K562 (cell line): ENCODE data around the gene SERPIND1. TPM values are rescaled to one million over a fixed set of nuclear protein-coding genes. Genes with fewer than 3 reads are reported as not detected.
A peak's percentile ranks its signal among the peaks of the same experiment; 100 is the strongest.

Experiments
- BRF1 ChIP-seq: IDR thresholded peaks from 3 replicates; pipeline ENCODE4 v1.6.1; 2011; ENCODE audit warnings: borderline replicate concordance, mild to moderate bottlenecking; ENCODE audit not compliant: insufficient read length; ENCODE audit errors: extremely low read depth
- CC2D1A ChIP-seq: fragments of 450-650 bp; IDR thresholded peaks from 2 replicates; pipeline ENCODE4 v1.6.1; 2017; ENCODE audit warnings: mild to moderate bottlenecking
- GATA2 ChIP-seq: sonication (generic); formaldehyde crosslinking; IDR thresholded peaks from 2 replicates; pipeline ENCODE4 v1.4.0; 2020; ENCODE audit warnings: mild to moderate bottlenecking, missing genetic modification reagents
- MBD2 ChIP-seq: sonication (generic); IDR thresholded peaks from 2 replicates; pipeline ENCODE4 v1.6.1; 2016; ENCODE audit warnings: low read depth, borderline replicate concordance
- MTA1 ChIP-seq: fragments of 450-650 bp; IDR thresholded peaks from 2 replicates; pipeline ENCODE4 v1.6.1; 2017; ENCODE audit warnings: borderline replicate concordance
- NCOA6 ChIP-seq: fragments of 450-650 bp; IDR thresholded peaks from 2 replicates; pipeline ENCODE4 v1.6.1; 2017; ENCODE audit warnings: mild to moderate bottlenecking
- NELFE ChIP-seq: IDR thresholded peaks from 2 replicates; pipeline ENCODE4 v1.6.1; 2011; ENCODE audit warnings: mild to moderate bottlenecking; ENCODE audit not compliant: insufficient read depth, insufficient read length
- RBM14 ChIP-seq: fragments of 200-400 bp; formaldehyde crosslinking; IDR thresholded peaks from 2 replicates; pipeline ENCODE4 v1.6.1; 2018; ENCODE audit warnings: low read depth, mild to moderate bottlenecking, low read length, moderate library complexity, borderline replicate concordance; ENCODE audit not compliant: insufficient read depth
- SMARCA4 ChIP-seq: fragments of 450-650 bp; IDR thresholded peaks from 2 replicates; pipeline ENCODE4 v1.6.1; 2016
- SMC3 ChIP-seq: conservative IDR thresholded peaks from 2 replicates; pipeline ENCODE4 v1.6.1; 2011; ENCODE audit warnings: low read depth, low read length, improper control_type of control experiment; ENCODE audit not compliant: insufficient read depth
- WHSC1 ChIP-seq: IDR thresholded peaks from one replicate; pipeline ENCODE4 v1.6.1; 2012; ENCODE audit warnings: low read length, control low read depth, inconsistent platforms
- ZBTB8A ChIP-seq: fragments of 450-650 bp; IDR thresholded peaks from 2 replicates; pipeline ENCODE4 v1.6.1; 2018; ENCODE audit warnings: mild to moderate bottlenecking, moderate library complexity; ENCODE audit not compliant: partially characterized antibody
- ZNF12 ChIP-seq: sonication (generic); formaldehyde crosslinking; IDR thresholded peaks from 2 replicates; pipeline ENCODE4 v1.4.0; 2020; ENCODE audit warnings: mild to moderate bottlenecking, missing genetic modification reagents
- ZNF668 ChIP-seq: fragments of 250-450 bp; sonication (Bioruptor Pico); IDR thresholded peaks from 2 replicates; pipeline ENCODE4 v1.8.0; 2022; ENCODE audit warnings: mild to moderate bottlenecking, inconsistent platforms
- ZNF696 ChIP-seq: fragments of 250-450 bp; sonication (Bioruptor Pico); conservative IDR thresholded peaks from 2 replicates; pipeline ENCODE4 v1.4.0; 2020; ENCODE audit warnings: mild to moderate bottlenecking, moderate library complexity
- polyA plus RNA-seq, 8 experiments: library from polyadenylated mRNA; depleted of rRNA in 4 of 8; stranded (reverse) in 5 of 8; unstranded in 3 of 8; fragments of >200 nt; fragmentation: Nextera tagmentation in 2 of 8; fragmentation: Illumina TruSeq in 1 of 8; extraction: Ambion mirVana in 2 of 8; extraction: Trizol in 1 of 8; gene quantifications; 2 replicates each; pipeline versions ENCODE4 v1.2.1 to v1.2.3, GENCODE V29; 2011 to 2014; ENCODE audit warnings: inconsistent platforms in 1 of 8, missing spikeins in 1 of 8
- total RNA-seq, 7 experiments: library from RNA; depleted of rRNA in 6 of 7; stranded (reverse); fragments of >200 nt in 6 of 7; fragmentation: Illumina TruSeq in 2 of 7; extraction: Trizol in 2 of 7; gene quantifications; 2 replicates each; pipeline versions ENCODE4 v1.2.1 to v1.2.3, GENCODE V29; 2011 to 2021; ENCODE audit warnings: low replicate concordance in 1 of 7
- TF ChIP-seq, protein P1 (sequence below): sonication (generic); formaldehyde crosslinking; IDR thresholded peaks from 2 replicates; pipeline ENCODE4 v1.8.1; 2022; ENCODE audit warnings: missing genetic modification reagents
- TF ChIP-seq, protein P2 (sequence below): IDR thresholded peaks from 2 replicates; pipeline ENCODE4 v1.6.1; 2011; ENCODE audit warnings: borderline replicate concordance, low read depth, mild to moderate bottlenecking, moderate library complexity, low read length; ENCODE audit not compliant: insufficient read depth, poor library complexity, severe bottlenecking
- TF ChIP-seq, protein P3 (sequence below): fragments of 450-650 bp; IDR thresholded peaks from 2 replicates; pipeline ENCODE4 v1.6.1; 2018; ENCODE audit warnings: mild to moderate bottlenecking, low read depth; ENCODE audit not compliant: partially characterized antibody
- TF ChIP-seq, protein P4 (sequence below): sonication (generic); formaldehyde crosslinking; IDR thresholded peaks from 2 replicates; pipeline ENCODE4 v1.8.0; 2022; ENCODE audit warnings: mild to moderate bottlenecking, missing genetic modification reagents
- TF ChIP-seq, protein P5 (sequence below): fragments of 450-650 bp; IDR thresholded peaks from 2 replicates; pipeline ENCODE4 v1.6.1; 2016; ENCODE audit warnings: borderline replicate concordance

Gene SERPIND1
- total and polyA plus RNA-seq, 9 of the 15 experiments (the other 6 are each of a cell fraction or from before 2014, with no cell fraction given) = 0.04 to 0.11 (median 0.09) TPM; not detected in 6

DNA sequence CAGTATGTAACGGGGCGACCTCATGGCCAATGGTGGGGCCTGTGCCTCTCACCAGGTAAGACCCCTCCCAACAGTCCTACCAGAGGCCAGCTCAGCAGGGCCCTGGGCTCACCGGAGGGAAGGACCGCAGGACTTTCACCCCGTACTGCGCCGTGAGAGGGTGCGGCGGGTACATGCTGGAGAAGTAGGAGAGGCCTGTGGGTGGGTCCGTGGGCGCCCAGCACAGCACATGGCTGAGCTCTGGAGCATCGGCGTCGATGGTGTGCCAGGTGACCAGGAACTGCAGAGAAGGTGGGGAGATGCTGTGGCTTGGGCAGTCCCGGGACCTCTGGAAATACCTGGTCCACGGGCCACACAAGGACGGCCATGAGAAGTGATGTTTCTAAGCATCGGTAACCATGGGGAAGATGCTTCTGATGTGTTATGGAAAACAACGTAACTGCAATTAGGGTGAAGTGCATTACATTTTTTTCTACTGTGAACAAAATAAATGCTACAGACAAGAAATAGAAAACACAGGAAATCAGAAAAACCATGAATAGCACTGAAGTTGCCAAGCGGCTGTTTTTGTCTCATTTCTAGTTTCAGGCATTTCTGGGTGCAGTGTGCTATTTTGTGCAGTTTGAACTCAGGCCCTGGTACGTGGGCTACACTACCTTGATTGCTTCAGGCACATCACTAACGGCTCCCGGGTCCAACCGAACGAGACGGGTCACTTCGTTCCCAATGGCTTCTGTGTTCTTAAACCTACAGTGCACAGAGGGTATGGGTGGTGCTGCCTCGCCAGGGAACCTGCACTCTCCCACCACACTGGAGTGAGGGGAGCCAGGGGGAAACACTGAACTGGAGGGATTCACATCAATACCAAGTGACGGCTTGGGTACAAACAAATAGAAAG lies 46.5 kb upstream of the SERPIND1 start (continued):
- TF ChIP-seq, protein P1, sequence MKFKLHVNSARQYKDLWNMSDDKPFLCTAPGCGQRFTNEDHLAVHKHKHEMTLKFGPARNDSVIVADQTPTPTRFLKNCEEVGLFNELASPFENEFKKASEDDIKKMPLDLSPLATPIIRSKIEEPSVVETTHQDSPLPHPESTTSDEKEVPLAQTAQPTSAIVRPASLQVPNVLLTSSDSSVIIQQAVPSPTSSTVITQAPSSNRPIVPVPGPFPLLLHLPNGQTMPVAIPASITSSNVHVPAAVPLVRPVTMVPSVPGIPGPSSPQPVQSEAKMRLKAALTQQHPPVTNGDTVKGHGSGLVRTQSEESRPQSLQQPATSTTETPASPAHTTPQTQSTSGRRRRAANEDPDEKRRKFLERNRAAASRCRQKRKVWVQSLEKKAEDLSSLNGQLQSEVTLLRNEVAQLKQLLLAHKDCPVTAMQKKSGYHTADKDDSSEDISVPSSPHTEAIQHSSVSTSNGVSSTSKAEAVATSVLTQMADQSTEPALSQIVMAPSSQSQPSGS (CRISPR knock-in tag) = peak; percentile 4; the same call in 1 of the 2 replicates
- TF ChIP-seq GATA2 (CRISPR knock-in tag) (0 out of 2 replicates have a peak, but pooled peaks have one; percentile 7), WHSC1 (peak; percentile 50), MTA1 (no peak), ZNF12 (CRISPR knock-in tag) (no peak), CC2D1A (no peak), NCOA6 (no peak), RBM14 (no peak), MBD2 (no peak), SMARCA4 (no peak), ZNF668 (CRISPR knock-in tag) (no peak), ZNF696 (CRISPR knock-in tag) (no peak), SMC3 (no peak), BRF1 (no peak), NELFE (no peak), ZBTB8A (no peak)
- TF ChIP-seq, protein P2, sequence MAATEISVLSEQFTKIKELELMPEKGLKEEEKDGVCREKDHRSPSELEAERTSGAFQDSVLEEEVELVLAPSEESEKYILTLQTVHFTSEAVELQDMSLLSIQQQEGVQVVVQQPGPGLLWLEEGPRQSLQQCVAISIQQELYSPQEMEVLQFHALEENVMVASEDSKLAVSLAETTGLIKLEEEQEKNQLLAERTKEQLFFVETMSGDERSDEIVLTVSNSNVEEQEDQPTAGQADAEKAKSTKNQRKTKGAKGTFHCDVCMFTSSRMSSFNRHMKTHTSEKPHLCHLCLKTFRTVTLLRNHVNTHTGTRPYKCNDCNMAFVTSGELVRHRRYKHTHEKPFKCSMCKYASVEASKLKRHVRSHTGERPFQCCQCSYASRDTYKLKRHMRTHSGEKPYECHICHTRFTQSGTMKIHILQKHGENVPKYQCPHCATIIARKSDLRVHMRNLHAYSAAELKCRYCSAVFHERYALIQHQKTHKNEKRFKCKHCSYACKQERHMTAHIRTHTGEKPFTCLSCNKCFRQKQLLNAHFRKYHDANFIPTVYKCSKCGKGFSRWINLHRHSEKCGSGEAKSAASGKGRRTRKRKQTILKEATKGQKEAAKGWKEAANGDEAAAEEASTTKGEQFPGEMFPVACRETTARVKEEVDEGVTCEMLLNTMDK = no peak
- TF ChIP-seq, protein P3, sequence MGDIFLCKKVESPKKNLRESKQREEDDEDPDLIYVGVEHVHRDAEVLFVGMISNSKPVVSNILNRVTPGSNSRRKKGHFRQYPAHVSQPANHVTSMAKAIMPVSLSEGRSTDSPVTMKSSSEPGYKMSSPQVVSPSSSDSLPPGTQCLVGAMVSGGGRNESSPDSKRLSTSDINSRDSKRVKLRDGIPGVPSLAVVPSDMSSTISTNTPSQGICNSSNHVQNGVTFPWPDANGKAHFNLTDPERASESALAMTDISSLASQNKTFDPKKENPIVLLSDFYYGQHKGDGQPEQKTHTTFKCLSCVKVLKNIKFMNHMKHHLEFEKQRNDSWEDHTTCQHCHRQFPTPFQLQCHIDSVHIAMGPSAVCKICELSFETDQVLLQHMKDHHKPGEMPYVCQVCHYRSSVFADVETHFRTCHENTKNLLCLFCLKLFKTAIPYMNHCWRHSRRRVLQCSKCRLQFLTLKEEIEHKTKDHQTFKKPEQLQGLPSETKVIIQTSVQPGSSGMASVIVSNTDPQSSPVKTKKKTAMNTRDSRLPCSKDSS = no peak
- TF ChIP-seq, protein P4, sequence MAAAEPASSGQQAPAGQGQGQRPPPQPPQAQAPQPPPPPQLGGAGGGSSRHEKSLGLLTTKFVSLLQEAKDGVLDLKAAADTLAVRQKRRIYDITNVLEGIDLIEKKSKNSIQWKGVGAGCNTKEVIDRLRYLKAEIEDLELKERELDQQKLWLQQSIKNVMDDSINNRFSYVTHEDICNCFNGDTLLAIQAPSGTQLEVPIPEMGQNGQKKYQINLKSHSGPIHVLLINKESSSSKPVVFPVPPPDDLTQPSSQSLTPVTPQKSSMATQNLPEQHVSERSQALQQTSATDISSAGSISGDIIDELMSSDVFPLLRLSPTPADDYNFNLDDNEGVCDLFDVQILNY (CRISPR knock-in tag) = peak; percentile 61; the same call in 1 of the 2 replicates
- TF ChIP-seq, protein P5, sequence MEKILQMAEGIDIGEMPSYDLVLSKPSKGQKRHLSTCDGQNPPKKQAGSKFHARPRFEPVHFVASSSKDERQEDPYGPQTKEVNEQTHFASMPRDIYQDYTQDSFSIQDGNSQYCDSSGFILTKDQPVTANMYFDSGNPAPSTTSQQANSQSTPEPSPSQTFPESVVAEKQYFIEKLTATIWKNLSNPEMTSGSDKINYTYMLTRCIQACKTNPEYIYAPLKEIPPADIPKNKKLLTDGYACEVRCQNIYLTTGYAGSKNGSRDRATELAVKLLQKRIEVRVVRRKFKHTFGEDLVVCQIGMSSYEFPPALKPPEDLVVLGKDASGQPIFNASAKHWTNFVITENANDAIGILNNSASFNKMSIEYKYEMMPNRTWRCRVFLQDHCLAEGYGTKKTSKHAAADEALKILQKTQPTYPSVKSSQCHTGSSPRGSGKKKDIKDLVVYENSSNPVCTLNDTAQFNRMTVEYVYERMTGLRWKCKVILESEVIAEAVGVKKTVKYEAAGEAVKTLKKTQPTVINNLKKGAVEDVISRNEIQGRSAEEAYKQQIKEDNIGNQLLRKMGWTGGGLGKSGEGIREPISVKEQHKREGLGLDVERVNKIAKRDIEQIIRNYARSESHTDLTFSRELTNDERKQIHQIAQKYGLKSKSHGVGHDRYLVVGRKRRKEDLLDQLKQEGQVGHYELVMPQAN = no peak
